ENCODE results near the gene TMA7B.

The TMA7B gene

GRCh38 chr22:39962071-39962470 lies 1.9 kb downstream of the TMA7B start:
- no peak for DNase-seq (ENCODE audit: low read depth in 1 of 2, low spot score in 1 of 2)
- TF ChIP-seq REST (IDR thresholded peaks at IDR 0.05; ENCODE audit: insufficient replicate concordance, low read depth) (no peak), SPI1 (IDR thresholded peaks at IDR 0.05; ENCODE audit: borderline replicate concordance, low read depth) (no peak), GABPA (IDR thresholded peaks at IDR 0.05; ENCODE audit: low read depth) (no peak), POLR2AphosphoS5 (IDR thresholded peaks at IDR 0.05; ENCODE audit: low read depth) (no peak), CTCF (IDR thresholded peaks at IDR 0.05; ENCODE audit: insufficient read depth, low read length) (no peak)
- Histone ChIP-seq H3K27me3 (ENCODE audit: insufficient read depth, poor library complexity, severe bottlenecking) (peaks cover 7% of the 10 kb centered on the region), H3K27ac (replicated peaks) (peak overlapping the region; percentile 45), H3K4me3 (replicated peaks; ENCODE audit: insufficient read depth, low read length) (no peak overlapping the region)

DNA sequence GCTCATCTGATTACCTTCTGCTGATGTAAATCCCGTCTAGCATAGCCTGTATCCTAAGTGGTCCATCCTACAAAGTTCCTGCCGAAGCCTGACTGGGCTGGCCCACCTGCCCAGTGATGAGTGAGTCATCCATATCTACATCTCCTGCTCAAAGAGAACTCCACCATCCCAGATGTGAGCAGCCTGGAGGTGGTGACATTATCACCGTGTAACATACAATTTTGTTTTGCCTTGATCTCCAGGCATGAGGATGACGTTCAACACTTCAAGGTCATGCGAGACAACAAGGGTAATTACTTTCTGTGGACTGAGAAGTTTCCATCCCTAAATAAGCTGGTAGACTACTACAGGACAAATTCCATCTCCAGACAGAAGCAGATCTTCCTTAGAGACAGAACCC lies 5.6 kb downstream of the TMA7B start:
- H3K27ac ChIP-seq (replicated peaks) = no peak overlapping the region
- H3K27me3 ChIP-seq (ENCODE audit: insufficient read depth, poor library complexity, severe bottlenecking) = peaks cover 7% of the 10 kb centered on the region
- TF ChIP-seq GABPA (IDR thresholded peaks at IDR 0.05; ENCODE audit: low read depth) = no peak
- no peak for TF ChIP-seq CTCF (IDR thresholded peaks at IDR 0.05; ENCODE audit: insufficient read depth, low read length)

GRCh38 chr22:39966470-39966869 lies 6.3 kb downstream of the TMA7B start:
- no peak overlapping the region for H3K27ac ChIP-seq (replicated peaks)
- no peak overlapping the region for H3K4me3 ChIP-seq (replicated peaks; ENCODE audit: insufficient read depth, low read length)
- DNase-seq (ENCODE audit: low read depth in 1 of 2, low spot score in 1 of 2) = no peak
- peaks cover 7% of the 10 kb centered on the region for H3K27me3 ChIP-seq (ENCODE audit: insufficient read depth, poor library complexity, severe bottlenecking)
- TF ChIP-seq CTCF (IDR thresholded peaks at IDR 0.05; ENCODE audit: insufficient read depth, low read length) (no peak), GABPA (IDR thresholded peaks at IDR 0.05; ENCODE audit: low read depth) (no peak), REST (IDR thresholded peaks at IDR 0.05; ENCODE audit: insufficient replicate concordance, low read depth) (no peak), SPI1 (IDR thresholded peaks at IDR 0.05; ENCODE audit: borderline replicate concordance, low read depth) (no peak), POLR2AphosphoS5 (IDR thresholded peaks at IDR 0.05; ENCODE audit: low read depth) (no peak)

More for the DNA sequence above, 5.6 kb downstream of the TMA7B start:
- no peak for DNase-seq (ENCODE audit: low read depth in 1 of 2, low spot score in 1 of 2)
- H3K4me3 ChIP-seq (replicated peaks; ENCODE audit: insufficient read depth, low read length) = no peak overlapping the region

- peaks cover 7% of the 10 kb centered on the region for H3K27me3 ChIP-seq (ENCODE audit: insufficient read depth, poor library complexity, severe bottlenecking)
- H3K27ac ChIP-seq (replicated peaks) = no peak overlapping the region
- no peak for DNase-seq (ENCODE audit: low read depth in 1 of 2, low spot score in 1 of 2)
- no peak for TF ChIP-seq REST (IDR thresholded peaks at IDR 0.05; ENCODE audit: insufficient replicate concordance, low read depth)
- TF ChIP-seq GABPA (IDR thresholded peaks at IDR 0.05; ENCODE audit: low read depth) = no peak
- no peak overlapping the region for H3K4me3 ChIP-seq (replicated peaks; ENCODE audit: insufficient read depth, low read length)
These were observed 7.1 kb downstream of the TMA7B start for GRCh38 chr22:39967103-39967829.

Measured in HL-60 (cell line).